ENCODE data around the gene COL19A1.

DNA sequence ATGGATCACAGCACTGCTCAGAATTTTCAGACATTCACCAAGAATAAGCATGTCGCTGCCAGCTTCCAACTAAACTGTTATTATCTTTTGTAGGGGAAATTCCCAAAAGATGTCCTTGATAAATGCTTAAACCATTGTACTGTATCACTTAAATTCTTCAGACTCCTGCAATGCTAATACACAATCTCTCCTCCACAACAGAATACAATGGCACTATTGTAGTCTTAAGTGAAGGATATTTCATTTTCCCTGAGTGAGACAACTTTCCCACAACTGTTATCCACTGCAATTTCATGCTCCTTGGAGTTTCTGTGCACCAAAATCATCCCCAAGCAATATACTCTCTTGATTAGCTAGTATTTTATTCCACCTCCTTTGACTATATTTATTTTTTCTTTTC lies 246.8 kb downstream of the COL19A1 start:
- no peak for TF ChIP-seq FOXM1 (IDR thresholded peaks at IDR 0.05; ENCODE audit: borderline replicate concordance, low read depth)
- TF ChIP-seq EP300 (IDR thresholded peaks at IDR 0.05; ENCODE audit: borderline replicate concordance): no peak

Data from Ishikawa (cell line).